SK-N-SH (cell line): ENCODE measurements around the gene SCYL1. TPM values are rescaled to one million over a fixed set of nuclear protein-coding genes. Genes with fewer than 3 reads are reported as not detected.
A peak's percentile ranks its signal among the peaks of the same experiment; 100 is the strongest.

Experiments used
- CTCF ChIA-PET: fragments of 300-600, 350-600 bp; formaldehyde crosslinking; extraction: SDS; loops from one replicate; lab custom pipeline; 2021; lab: Yijun Ruan, JAX
- POLR2A ChIA-PET: fragments of 350-600 bp; sonication (Branson Sonifier 250); formaldehyde crosslinking; extraction: SDS; loops from one replicate; lab custom pipeline; 2020; ENCODE audit warnings: antibody characterized with exemption, inconsistent platforms; lab: Yijun Ruan, JAX
- DNase-seq: peaks from one replicate; pipeline ENCODE4 v3.0.0; 2012
- H2AFZ ChIP-seq: fragments of 200-600 bp; sonication (generic); 2 replicates; pipeline ENCODE4 v1.8.1; 2016; ENCODE audit warnings: antibody characterized with exemption, mild to moderate bottlenecking, low read depth
- H3F3A ChIP-seq: fragments of 200-600 bp; sonication (generic); replicated peaks from 2 replicates; pipeline ENCODE3; 2016; ENCODE audit warnings: antibody characterized with exemption, mild to moderate bottlenecking; ENCODE audit not compliant: insufficient read depth
- H3K27ac ChIP-seq, 2 experiments: fragments of 200-500 bp in 1 of 2; fragments of 200-600 bp in 1 of 2; sonication (Bioruptor generic) in 1 of 2; sonication (generic), shearing (Covaris generic) in 1 of 2; 2 replicates each; pipeline versions ENCODE4 v1.5.1 to v1.6.1; 2014 to 2016; ENCODE audit warnings: low read depth in 2 of 2, inconsistent platforms in 1 of 2, low read length in 1 of 2, mild to moderate bottlenecking in 1 of 2, mixed read lengths in 1 of 2
- H3K27me3 ChIP-seq: fragments of 200-600 bp; sonication (generic), shearing (Covaris generic); 2 replicates; pipeline ENCODE4 v1.6.1; 2016; ENCODE audit warnings: mixed run types; ENCODE audit not compliant: insufficient read depth
- H3K36me3 ChIP-seq, 2 experiments: fragments of 200-500 bp in 1 of 2; fragments of 200-600 bp in 1 of 2; sonication (Bioruptor generic) in 1 of 2; sonication (generic) in 1 of 2; replicated peaks in 1 of 2; 2 replicates each; pipeline versions ENCODE3 to v1.5.1; 2014 to 2016; ENCODE audit warnings: low read length in 1 of 2, mild to moderate bottlenecking in 1 of 2; ENCODE audit not compliant: insufficient read depth in 2 of 2, control insufficient read depth in 1 of 2
- H3K4me1 ChIP-seq, 2 experiments: fragments of 200-500 bp in 1 of 2; fragments of 200-600 bp in 1 of 2; sonication (Bioruptor generic) in 1 of 2; sonication (generic), shearing (Covaris generic) in 1 of 2; 2 replicates each; pipeline versions ENCODE4 v1.5.1 to v1.6.1; 2014 to 2016; ENCODE audit warnings: low read depth in 1 of 2, low read length in 1 of 2, mixed run types in 1 of 2; ENCODE audit not compliant: insufficient read depth in 2 of 2, control insufficient read depth in 1 of 2
- H3K4me2 ChIP-seq: fragments of 200-600 bp; sonication (generic), shearing (Covaris generic); 2 replicates; pipeline ENCODE4 v1.6.1; 2017; ENCODE audit warnings: mixed run types
- H3K4me3 ChIP-seq, 2 experiments: fragments of 200-500 bp in 1 of 2; fragments of 200-600 bp in 1 of 2; sonication (Bioruptor generic) in 1 of 2; sonication (generic), shearing (Covaris generic) in 1 of 2; 2 replicates each; pipeline versions ENCODE4 v1.5.1 to v1.8.1; 2014 to 2016; ENCODE audit warnings: low read depth in 2 of 2, inconsistent platforms in 1 of 2, low read length in 1 of 2, mild to moderate bottlenecking in 1 of 2, mixed read lengths in 1 of 2, moderate library complexity in 1 of 2
- H3K79me2 ChIP-seq: fragments of 200-600 bp; sonication (generic); 2 replicates; pipeline ENCODE4 v1.8.1; 2017; ENCODE audit warnings: mild to moderate bottlenecking; ENCODE audit not compliant: insufficient read depth
- H3K9ac ChIP-seq: fragments of 200-600 bp; sonication (generic); 2 replicates; pipeline ENCODE4 v1.6.1; 2017; ENCODE audit warnings: mixed run types
- H3K9me2 ChIP-seq: fragments of 200-600 bp; sonication (generic); 2 replicates; pipeline ENCODE4 v1.6.1; 2017; ENCODE audit warnings: mixed run types
- H3K9me3 ChIP-seq: fragments of 200-600 bp; sonication (generic); 2 replicates; pipeline ENCODE4 v1.6.1; 2017; ENCODE audit warnings: mixed run types, mild to moderate bottlenecking, moderate library complexity
- H4K20me1 ChIP-seq: fragments of 200-600 bp; sonication (generic); 2 replicates; pipeline ENCODE4 v1.6.1; 2017; ENCODE audit warnings: mild to moderate bottlenecking, mixed run types; ENCODE audit not compliant: insufficient read depth
- MEF2A ChIP-seq: IDR thresholded peaks from 2 replicates; pipeline ENCODE4 v1.4.0; 2012; ENCODE audit warnings: low read depth, borderline replicate concordance
- MXI1 ChIP-seq: IDR thresholded peaks from 2 replicates; pipeline ENCODE4 v1.6.1; 2012; ENCODE audit warnings: mild to moderate bottlenecking, low read depth, low read length, improper control_type of control experiment
- NFIC ChIP-seq: IDR thresholded peaks from 2 replicates; pipeline ENCODE4 v1.4.0; 2012; ENCODE audit warnings: borderline replicate concordance
- POLR2AphosphoS5 ChIP-seq: IDR thresholded peaks from 2 replicates; pipeline ENCODE4 v1.6.1; 2012; ENCODE audit warnings: low read depth, low read length
- RAD21 ChIP-seq: IDR thresholded peaks from 2 replicates; pipeline ENCODE4 v1.6.1; 2012; ENCODE audit warnings: mild to moderate bottlenecking, low read length
- RCOR1 ChIP-seq: fragments of 150-350 bp; IDR thresholded peaks from 2 replicates; pipeline ENCODE4 v1.6.1; 2017; ENCODE audit warnings: antibody characterized with exemption, low read length
- RFX5 ChIP-seq: IDR thresholded peaks from 2 replicates; pipeline ENCODE4 v1.6.1; 2012; ENCODE audit warnings: mild to moderate bottlenecking, improper control_type of control experiment, low read length
- SIN3A ChIP-seq: IDR thresholded peaks from 2 replicates; pipeline ENCODE4 v1.6.1; 2012; ENCODE audit warnings: low read depth, mild to moderate bottlenecking, low read length, moderate library complexity, borderline replicate concordance
- SMC3 ChIP-seq: IDR thresholded peaks from 2 replicates; pipeline ENCODE4 v1.6.1; 2012; ENCODE audit warnings: low read depth, low read length, improper control_type of control experiment
- TAF1 ChIP-seq: IDR thresholded peaks from 2 replicates; pipeline ENCODE4 v1.6.1; 2012; ENCODE audit warnings: low read depth, mild to moderate bottlenecking, low read length, moderate library complexity, borderline replicate concordance
- YY1 ChIP-seq: IDR thresholded peaks from 2 replicates; pipeline ENCODE4 v1.4.0; 2012; ENCODE audit warnings: low read depth, mild to moderate bottlenecking
- WGBS: methylation state at CpG from one replicate; pipeline ENCODE4 v1.1.6; 2017; ENCODE audit warnings: low lambda C conversion rate; 5-methylcytosine and 5-hydroxymethylcytosine counted together
- polyA plus RNA-seq, 3 experiments: library from polyadenylated mRNA; depleted of rRNA; stranded (reverse); fragments of >200 nt; gene quantifications; 2 replicates each; pipeline ENCODE4 v1.2.3, GENCODE V29; 2012
- TF ChIP-seq, protein P1 (sequence below): IDR thresholded peaks from 2 replicates; pipeline ENCODE4 v1.6.1; 2012; ENCODE audit warnings: mild to moderate bottlenecking, low read depth, low read length, moderate library complexity
- TF ChIP-seq, protein P2 (sequence below): IDR thresholded peaks from 2 replicates; pipeline ENCODE4 v1.4.0; 2012; ENCODE audit warnings: low read depth, borderline replicate concordance
- TF ChIP-seq, protein P3 (sequence below): IDR thresholded peaks from 2 replicates; pipeline ENCODE4; 2012

The SCYL1 gene
- polyA plus RNA-seq, 1 of the 3 experiments (the other 2 are of a cell fraction), result 79.9 TPM

DNA sequence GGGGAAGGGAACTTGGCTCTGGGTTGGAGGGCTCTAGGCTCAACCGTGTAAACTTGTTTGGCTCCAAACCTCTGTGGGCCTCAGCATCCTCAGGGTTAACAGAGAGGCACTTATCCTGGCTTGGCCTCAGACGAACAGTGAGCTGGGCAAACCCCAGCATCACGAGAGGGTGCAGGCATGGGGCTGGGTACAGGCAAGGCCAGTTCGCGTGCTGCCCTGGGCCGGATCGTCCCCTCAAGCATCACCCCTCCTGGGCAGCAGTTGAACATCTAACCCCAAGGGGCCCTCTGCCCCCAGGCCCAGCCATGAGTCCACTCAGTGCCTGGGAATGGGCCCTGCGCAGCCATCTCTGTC lies 52.9 kb downstream of the SCYL1 start:
- CTCF ChIA-PET, result interaction anchor here (13.3 to 13.6 kb wide), 2 partner anchors 13 to 37 kb away, joined by 216 to 295 read pairs; partner anchors contain the start of gene KCNK7
- TF ChIP-seq SMC3, result no peak
- TF ChIP-seq, protein P1, sequence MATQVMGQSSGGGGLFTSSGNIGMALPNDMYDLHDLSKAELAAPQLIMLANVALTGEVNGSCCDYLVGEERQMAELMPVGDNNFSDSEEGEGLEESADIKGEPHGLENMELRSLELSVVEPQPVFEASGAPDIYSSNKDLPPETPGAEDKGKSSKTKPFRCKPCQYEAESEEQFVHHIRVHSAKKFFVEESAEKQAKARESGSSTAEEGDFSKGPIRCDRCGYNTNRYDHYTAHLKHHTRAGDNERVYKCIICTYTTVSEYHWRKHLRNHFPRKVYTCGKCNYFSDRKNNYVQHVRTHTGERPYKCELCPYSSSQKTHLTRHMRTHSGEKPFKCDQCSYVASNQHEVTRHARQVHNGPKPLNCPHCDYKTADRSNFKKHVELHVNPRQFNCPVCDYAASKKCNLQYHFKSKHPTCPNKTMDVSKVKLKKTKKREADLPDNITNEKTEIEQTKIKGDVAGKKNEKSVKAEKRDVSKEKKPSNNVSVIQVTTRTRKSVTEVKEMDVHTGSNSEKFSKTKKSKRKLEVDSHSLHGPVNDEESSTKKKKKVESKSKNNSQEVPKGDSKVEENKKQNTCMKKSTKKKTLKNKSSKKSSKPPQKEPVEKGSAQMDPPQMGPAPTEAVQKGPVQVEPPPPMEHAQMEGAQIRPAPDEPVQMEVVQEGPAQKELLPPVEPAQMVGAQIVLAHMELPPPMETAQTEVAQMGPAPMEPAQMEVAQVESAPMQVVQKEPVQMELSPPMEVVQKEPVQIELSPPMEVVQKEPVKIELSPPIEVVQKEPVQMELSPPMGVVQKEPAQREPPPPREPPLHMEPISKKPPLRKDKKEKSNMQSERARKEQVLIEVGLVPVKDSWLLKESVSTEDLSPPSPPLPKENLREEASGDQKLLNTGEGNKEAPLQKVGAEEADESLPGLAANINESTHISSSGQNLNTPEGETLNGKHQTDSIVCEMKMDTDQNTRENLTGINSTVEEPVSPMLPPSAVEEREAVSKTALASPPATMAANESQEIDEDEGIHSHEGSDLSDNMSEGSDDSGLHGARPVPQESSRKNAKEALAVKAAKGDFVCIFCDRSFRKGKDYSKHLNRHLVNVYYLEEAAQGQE, result no peak
- no peak for TF ChIP-seq NFIC
- no peak for TF ChIP-seq YY1
- no peak for TF ChIP-seq RAD21
- no peak for TF ChIP-seq RCOR1
- no peak for TF ChIP-seq MEF2A
- TF ChIP-seq, protein P2, sequence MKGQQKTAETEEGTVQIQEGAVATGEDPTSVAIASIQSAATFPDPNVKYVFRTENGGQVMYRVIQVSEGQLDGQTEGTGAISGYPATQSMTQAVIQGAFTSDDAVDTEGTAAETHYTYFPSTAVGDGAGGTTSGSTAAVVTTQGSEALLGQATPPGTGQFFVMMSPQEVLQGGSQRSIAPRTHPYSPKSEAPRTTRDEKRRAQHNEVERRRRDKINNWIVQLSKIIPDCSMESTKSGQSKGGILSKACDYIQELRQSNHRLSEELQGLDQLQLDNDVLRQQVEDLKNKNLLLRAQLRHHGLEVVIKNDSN, result no peak
- no peak for TF ChIP-seq RFX5
- TF ChIP-seq MXI1, result no peak
- TF ChIP-seq TAF1, result no peak
- TF ChIP-seq SIN3A, result no peak
- TF ChIP-seq POLR2AphosphoS5, result no peak
- TF ChIP-seq, all 33 proteins: peak for 0

DNA sequence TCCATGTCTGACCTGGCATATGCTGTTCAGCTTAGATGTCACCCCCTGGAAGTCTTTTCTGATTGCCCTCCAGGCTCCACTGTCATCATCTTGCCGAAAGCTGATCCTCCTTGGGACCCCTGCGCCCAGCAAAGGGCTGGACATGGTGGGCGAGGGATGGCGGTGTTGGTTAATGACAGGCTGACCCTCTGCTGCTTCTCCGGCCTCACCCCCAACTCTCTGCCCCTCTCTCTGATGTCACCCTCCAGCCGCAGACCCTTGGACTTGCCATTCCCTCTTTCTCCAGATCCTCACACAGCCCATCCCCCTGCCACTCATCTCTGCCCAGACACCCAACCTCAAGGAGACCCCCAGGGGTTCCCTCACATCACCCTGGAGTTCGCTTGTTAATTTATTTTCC lies 53.3 kb downstream of the SCYL1 start:
- H3K36me3 ChIP-seq, result peaks cover 22 to 43% of the 10 kb centered on the region in 2 experiments
- H3K4me3 ChIP-seq, result no peak overlapping the region
- peak overlapping the region; percentile 78; the same call in 1 of the 2 replicates for H3K9ac ChIP-seq

More for the DNA sequence above, 52.9 kb downstream of the SCYL1 start:
- Histone ChIP-seq H3K4me3 (peak overlapping the region; percentile 37 to 68; a peak in 2 of 4 replicates), H3K4me2 (peak overlapping the region; percentile 99), H4K20me1 (peaks cover 25% of the 10 kb centered on the region), H3K4me1 (peaks cover 32 to 40% of the 10 kb centered on the region in 2 experiments; a peak in 3 of 4 replicates), H3K27ac (peak overlapping the region; percentile 28 to 69; a peak in 3 of 4 replicates), H3F3A (peaks cover 32% of the 10 kb centered on the region), H3K9me2 (no peaks in the 10 kb centered on the region), H3K27me3 (no peaks in the 10 kb centered on the region), H3K79me2 (peaks cover 45% of the 10 kb centered on the region), H3K36me3 (peaks cover 22 to 42% of the 10 kb centered on the region in 2 experiments), H2AFZ (no peak overlapping the region), H3K9me3 (no peaks in the 10 kb centered on the region), H3K9ac (peak overlapping the region; percentile 78)
- POLR2A ChIA-PET, result interaction anchor here (1.4 kb wide), 1 partner anchor 17 kb away, joined by 5 read pairs; no protein-coding TSS in a partner anchor
- no peak for DNase-seq
- WGBS, result 74% methylated on average over 8 of the region's 8 CpGs

More for the DNA sequence above, 53.3 kb downstream of the SCYL1 start:
- H3K9me3 ChIP-seq, result no peaks in the 10 kb centered on the region
- H3F3A ChIP-seq, result peaks cover 34% of the 10 kb centered on the region
- no peak overlapping the region for H2AFZ ChIP-seq
- no peak for DNase-seq
- H3K27ac ChIP-seq, result no peak overlapping the region
- 94% methylated on average over 7 of the region's 7 CpGs for WGBS
- no peaks in the 10 kb centered on the region for H3K9me2 ChIP-seq
- CTCF ChIA-PET, result interaction anchor here (13.3 to 13.6 kb wide), 2 partner anchors 13 to 37 kb away, joined by 216 to 295 read pairs; partner anchors contain the start of gene KCNK7
- H4K20me1 ChIP-seq, result peaks cover 23% of the 10 kb centered on the region
- POLR2A ChIA-PET, result interaction anchor here (1.4 kb wide), 1 partner anchor 17 kb away, joined by 5 read pairs; no protein-coding TSS in a partner anchor
- peaks cover 41% of the 10 kb centered on the region for H3K79me2 ChIP-seq
- H3K4me1 ChIP-seq, result peaks cover 32 to 39% of the 10 kb centered on the region in 2 experiments; a peak in 3 of 4 replicates
- no peaks in the 10 kb centered on the region for H3K27me3 ChIP-seq
- TF ChIP-seq, protein P3, sequence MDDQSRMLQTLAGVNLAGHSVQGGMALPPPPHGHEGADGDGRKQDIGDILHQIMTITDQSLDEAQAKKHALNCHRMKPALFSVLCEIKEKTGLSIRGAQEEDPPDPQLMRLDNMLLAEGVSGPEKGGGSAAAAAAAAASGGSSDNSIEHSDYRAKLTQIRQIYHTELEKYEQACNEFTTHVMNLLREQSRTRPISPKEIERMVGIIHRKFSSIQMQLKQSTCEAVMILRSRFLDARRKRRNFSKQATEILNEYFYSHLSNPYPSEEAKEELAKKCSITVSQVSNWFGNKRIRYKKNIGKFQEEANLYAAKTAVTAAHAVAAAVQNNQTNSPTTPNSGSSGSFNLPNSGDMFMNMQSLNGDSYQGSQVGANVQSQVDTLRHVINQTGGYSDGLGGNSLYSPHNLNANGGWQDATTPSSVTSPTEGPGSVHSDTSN, result no peak
- no peak for TF ChIP-seq TAF1
- H3K4me2 ChIP-seq, result peak overlapping the region; percentile 99; the same call in 1 of the 2 replicates
